Renal pelvis (tissue), 4 donors: ENCODE data around the gene HOXA13. TPM values are rescaled to one million over a fixed set of nuclear protein-coding genes. Genes with fewer than 3 reads are reported as not detected.

Source experiments
- DNase-seq: peaks from one replicate; pipeline ENCODE4 v3.0.0-alpha.2; 2013
- polyA plus RNA-seq, 3 donors: library from polyadenylated mRNA; unstranded; fragments of 120-200 nt; gene quantifications; one replicate each; pipeline ENCODE4 v1.2.1, GENCODE V29; 2013; ENCODE audit not compliant: insufficient read length in 3 of 3

HOXA13 gene
- polyA plus RNA-seq, 3 donors, result 0.03 TPM; not detected in 2

DNA sequence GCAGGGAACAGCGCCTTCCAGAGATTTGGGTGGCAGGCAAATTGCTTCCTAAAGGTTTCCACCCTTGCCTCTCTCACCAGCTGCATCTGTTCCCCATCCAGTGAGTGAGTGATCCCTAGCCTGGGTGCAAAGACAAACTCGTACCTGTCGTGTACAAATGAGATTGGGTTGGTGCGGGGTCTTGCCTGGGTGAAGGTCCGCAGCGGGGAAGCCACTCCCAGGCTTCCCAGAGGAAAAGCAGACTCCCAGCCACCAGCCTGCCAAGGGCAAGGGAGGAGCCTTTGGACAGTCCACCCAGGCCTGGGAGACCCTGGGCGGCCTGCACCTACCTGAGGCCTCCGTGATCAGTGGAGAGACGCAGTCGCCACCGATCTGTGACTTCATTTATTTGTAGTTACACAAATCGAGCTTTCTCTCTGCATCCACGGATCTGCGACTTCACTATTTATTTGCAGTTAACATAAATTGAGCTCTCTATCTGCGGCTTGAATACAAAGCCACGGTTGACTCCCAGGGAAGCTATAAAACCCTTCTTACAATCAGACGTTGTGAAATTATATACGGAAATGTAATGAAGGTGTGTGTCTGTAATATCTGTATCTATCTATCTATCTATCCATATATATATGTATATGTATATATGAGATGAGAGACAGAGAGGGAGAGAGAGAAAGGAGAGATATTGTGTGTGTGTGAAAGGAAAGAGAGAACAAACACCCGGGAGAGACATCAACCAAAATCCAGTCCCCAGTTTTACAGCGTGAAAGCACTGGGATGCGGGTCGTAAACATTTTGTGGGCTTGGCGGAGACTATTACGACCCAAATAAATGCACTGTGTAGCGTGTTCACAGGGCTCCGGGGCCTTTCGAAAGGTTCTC is 40.4 kb downstream of the HOXA13 start:
- no peak for DNase-seq

DNA sequence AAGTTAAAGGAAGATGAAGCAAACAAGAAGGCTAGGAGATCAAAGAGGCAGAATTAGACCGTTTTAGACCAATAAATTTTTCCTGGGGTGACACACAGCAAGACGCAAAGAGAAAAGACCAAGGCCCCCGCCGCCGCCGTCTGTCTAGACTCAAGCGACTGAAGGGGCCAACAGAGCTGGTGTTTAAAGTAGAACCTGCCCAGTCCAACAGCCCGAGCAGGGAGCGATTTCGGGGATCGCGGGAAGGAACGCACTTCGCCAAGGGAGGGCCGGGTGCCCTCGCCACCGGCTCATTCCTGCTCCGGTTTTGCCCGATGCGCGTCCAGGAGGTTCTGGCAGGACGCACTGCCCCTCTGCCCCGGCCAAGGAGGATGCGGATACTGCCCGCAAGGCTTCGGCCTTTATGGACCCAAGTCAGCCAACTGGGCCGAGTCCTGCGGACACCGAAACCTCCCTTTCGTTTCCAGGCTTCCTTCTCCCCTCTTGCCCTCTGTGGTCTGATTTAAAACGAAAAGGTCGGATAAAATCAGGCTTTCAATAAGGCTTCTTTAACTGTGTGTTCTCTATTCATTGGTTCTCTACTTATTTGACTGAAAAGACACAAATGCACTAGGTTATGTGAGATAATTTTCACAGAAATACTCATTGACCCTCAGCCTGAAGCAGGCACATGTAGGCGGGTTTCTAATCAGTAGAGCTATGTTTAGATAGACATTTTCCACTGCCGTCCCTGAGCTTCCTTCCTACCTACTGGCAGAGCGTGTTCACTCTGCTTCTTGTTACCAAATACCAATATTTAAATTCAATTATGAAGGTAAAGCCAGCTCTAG is 41.2 kb downstream of the HOXA13 start:
- DNase-seq, result no peak

DNA sequence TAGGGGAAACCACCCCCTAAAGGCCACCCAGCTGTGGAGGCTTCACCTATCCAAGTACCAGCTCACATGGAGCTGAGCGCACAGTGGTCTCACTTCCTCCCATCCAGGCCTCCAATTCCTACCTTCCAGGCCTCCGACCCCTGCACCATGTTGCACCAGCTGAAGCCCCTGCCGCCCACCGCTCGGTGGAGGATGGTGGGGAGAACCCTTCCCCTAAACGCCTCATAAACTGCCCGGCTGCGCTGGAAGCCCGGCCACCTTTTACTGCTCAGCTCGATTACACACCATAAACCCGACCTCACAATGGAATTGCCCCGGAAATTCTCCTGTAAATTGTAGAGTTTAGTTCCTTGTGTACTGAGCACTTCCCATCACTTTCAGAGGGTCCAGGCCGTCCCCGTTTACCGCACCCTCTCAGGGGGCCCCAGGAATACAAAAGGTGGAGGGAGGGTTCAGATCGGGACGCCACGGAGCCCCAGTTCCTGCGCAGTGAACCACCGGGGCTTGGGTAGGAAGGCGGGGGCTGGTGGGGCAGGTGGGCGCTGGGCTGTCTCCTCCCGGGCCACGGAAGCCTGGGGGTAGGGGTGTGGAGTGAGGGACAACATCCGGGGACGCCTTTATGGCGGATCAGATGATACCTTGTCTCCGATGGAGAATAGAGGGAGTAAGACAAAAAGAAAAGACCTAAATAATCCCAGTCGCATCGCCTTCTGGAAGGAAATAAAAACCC is 42.0 kb downstream of the HOXA13 start:
- DNase-seq, result no peak

DNA sequence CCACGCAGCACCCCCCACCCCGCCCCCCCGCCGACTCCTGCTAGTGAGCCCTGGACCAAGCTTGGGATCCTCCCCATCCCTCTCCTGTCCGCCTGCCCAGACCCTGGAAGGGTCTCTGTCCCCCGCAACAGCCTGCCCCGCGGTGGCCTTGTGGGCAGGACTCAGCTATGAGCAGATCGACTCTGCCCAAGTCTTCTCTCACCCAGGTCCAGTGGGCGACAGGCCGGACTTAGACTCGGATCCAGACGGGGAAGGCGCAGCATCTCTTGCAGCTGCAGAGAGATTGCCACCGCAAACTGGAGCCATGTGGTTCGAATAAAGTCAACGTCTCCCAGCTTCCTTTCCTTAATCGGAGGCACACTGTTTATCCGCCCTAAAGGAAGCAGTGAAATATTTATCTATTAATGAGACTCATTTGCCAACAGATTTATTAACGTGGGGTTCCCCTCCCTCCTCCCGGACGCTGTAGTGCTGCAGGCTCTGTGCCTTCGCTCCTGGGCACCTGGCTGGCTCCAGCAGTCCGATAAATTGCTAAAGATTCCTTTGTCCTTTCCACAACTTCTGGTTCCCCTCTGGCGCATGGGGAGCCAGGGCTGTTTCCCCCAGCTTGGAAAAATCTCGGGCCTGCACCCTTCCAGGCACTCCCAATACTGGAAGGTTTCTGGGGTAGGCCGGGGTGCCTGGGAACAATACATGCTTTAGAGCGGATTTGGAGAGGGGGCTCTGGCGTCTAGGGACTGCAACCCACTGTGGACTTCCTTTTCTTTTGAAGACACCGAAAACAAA is 42.8 kb downstream of the HOXA13 start:
- no peak for DNase-seq

DNA sequence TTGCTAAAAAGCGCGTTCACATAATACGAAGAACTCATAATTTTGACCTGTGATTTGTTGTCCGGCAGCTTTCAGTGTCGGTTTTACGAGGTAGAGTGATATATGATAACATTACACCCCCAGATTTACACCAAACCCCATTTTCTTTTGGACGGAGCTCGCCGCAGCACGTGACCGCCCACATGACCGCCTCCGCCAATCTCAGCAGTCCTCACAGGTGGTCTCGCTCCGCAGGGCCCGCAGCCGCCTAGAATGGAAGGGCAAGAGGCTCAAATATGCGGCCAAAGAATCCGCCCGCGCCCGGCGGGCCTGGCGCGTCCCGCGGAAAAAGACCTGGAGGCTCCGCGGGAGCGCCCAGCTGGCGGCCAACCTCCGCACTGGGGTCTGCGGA is 43.4 kb downstream of the HOXA13 start, which contains the start of gene HOXA7:
Gene HOXA7 (minus strand): TSS at position 168 of the 391 bp plus-strand sequence. CDS start 130 bp downstream, at position 38.
- DNase-seq, result peak; percentile 94

DNA sequence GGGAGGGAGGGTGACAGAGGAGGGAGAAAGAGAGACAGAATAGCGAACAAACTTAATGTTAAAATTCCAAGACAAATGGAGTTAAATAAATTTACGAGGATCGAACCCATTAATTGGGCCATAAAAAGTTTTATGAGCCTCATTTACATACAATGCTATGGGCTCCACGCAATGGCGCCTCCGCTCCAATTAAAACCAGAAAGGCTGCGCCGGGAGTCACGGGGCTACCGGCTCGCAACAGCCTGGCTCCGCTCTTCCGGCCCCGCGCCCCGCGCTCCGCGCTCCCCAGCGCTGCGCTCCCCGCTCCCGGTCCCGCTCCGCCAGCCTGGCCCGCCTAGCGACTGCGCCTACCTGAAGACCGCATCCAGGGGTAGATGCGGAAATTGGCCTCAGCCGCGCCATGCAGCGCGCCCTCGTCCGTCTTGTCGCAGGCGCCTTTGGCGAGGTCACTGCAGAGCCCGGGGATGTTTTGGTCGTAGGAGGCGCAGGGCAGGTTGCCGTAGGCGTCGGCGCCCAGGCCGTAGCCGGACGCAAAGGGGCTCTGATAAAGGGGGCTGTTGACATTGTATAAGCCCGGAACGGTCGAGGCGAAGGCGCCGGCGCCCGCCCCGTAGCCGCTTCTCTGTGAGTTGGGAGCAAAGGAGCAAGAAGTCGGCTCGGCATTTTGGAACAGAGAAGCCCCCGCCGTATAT is 43.9 kb downstream of the HOXA13 start:
- DNase-seq, result no peak

DNA sequence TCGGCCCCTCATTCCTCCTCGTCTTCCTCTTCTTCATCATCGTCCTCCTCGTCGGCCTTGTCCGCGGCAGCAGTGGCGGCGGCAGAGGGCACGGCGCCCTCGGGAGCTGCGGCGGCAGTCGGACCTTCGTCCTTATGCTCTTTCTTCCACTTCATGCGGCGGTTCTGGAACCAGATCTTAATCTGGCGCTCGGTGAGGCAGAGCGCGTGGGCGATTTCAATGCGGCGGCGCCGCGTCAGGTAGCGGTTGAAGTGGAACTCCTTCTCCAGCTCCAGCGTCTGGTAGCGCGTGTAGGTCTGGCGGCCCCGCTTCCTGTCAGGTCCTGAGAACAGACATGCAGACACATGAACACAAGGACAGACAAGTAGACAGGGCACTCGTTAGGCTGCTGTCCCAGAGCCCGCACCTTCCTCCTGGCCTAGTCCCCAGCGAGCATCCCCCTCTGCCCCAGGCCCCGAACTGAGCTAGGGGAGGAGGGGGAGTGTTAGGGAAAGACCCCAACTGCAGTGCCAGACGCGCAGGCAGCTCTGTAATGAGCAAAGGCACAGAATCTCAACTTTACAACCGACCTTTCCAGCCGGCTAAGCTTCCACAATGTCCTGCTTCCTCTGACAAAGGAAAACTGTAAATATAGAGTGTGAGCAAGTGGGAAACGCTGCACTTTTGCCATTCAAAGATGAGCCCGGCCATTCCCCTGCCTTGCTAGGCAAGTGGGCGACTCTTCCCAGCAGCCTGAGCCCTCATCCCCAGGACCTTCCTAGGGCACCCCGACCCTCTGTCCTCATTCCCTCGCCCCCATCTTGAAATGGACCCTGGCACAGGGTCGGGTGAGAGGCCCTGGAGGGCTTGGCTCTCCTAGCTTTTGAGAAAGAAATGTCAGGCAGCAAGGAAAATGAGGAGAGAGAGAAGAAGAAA is 44.7 kb downstream of the HOXA13 start:
- DNase-seq, result no peak

DNA sequence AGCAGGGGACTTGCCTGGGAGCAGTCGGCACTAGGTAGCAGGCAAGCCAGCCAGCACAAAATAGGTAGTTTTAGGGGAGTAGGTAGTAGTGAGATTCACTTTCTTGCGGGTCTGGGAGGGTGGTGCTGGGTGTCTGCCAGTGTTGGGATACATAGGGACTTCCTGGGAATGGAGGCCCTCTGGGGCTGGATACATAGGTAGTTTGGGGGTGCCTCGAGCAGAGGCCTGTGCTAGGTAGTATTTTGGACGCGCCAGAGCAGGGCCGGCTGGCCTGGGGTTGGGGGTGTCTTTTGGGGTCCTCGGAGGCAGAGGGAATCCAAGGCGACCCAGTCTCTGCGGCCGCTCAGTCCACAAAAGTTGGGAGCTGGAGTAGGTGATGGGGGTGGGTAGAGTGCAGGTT is 45.5 kb downstream of the HOXA13 start:
- no peak for DNase-seq

DNA sequence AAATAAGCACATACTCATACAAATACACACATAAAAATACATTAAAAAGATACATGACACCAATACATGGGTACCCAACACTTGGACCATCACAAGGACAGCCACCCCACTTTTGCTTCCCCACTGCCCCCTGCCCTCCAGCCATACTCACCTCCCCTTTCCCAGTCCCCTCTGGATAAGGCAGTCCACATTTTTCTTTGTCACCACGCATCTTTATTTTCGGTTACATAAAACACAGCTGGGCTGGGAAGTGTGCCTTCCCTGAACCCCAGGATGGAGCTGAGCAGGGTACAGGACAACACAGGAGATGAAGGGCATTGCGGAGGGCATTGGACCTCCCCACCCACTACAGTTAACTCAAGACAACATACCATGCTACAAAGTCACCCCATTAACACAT is 46.4 kb downstream of the HOXA13 start:
- no peak for DNase-seq

DNA sequence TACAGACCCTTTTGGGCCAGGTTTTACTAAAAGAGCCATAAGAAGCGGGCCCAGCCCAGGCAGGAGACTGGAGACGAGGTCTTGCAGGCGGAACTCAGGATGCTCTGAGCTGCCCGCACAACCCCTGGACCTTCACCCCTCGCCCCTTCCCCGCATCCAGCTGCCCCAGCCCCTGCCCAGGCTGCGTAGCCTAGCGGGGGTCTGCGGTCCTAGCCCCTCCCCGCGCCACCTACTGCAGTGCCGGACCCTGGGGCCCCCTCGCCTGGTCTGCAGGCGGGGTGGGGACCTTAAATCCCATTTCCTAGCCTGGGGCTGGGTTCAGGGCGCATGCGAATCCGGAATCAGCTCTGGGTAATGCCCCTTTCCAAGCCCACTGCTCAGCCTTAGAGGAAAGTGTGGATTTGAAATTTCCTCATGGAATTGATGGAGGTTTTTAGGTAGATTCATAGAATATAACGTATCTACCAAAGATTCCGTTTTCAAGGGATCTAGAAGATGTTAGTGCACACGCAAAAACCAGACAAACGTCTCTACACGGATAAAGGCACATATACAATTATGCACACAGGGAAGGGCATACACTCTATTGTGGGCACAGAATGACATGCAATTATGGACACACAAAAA is 47.0 kb downstream of the HOXA13 start:
- DNase-seq, result no peak

DNA sequence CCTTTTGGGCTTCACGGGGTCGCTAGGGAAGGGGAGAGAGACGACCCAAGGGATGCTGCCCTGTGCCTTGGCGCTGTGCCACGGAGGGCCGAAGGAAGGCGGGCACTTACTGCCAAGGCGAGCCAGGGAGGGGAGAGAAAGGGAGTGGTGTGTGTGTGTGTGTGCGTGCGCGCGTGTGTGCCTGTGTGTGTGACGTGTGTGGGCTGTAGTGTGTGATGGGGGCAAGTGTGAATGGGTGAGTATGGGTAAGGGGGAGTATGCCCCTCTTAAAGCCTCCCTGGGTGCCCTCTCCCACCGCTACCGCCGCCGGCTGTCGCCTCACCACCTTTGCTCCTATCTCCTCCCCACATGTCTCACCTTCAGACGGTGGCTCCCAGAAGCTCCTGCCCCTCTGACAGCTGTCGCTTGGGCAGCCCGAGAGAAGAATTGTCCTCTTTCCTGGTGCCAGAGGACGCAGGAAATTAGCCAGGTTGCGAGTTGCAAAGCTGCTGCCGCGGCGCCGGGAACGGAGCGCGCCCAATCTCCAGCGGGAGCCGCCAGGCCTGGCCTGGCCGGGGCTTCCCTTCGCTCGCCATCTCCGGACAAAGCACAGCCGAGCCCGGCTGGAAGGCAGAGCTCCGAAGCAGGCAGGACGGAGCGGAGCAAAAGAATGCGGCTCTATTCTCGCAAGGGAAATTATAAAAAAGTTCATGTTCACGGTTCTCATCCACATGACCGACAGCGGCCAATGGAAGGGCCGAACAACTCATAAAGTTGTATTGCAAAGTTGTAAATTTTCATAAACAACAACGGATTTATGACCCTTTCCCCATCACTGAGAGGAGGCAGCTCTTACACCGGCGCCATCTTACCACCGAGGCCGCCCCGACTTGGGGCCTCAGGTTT is 47.7 kb downstream of the HOXA13 start, which contains the start of gene HOXA3:
Gene HOXA3 (minus strand): TSS at position 653 of the 885 bp plus-strand sequence. CDS start 41,943 bp downstream, outside the sequence.
- DNase-seq, result peak; percentile 95

DNA sequence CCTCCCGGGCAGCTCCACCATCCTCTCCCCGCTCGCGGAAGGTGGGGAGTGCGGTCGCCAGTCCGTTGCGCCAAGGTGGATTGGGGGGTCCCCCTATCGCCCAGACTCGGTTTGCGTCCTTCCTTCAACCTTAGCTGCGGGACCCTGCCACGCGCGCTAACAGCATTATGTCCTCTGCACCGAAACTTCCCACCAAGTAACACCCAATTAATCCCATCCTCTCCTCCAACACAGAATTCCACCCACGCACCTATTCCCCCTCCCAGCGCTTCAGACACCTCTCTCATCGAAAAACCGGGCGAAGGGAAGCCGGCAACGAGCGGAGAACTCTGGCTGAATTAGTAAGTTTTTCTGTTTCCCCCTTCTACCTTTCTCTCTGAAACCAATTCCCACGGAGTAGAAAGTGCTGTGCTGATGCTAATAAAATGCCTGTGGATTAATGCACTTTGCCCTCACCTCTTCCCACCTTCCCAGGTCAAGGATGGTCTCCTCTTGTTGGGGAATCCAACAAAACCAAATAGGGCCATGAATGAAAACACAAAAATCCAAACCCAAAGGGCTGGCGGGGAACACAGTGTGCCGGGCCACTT is 48.5 kb downstream of the HOXA13 start:
- DNase-seq, result no peak

DNA sequence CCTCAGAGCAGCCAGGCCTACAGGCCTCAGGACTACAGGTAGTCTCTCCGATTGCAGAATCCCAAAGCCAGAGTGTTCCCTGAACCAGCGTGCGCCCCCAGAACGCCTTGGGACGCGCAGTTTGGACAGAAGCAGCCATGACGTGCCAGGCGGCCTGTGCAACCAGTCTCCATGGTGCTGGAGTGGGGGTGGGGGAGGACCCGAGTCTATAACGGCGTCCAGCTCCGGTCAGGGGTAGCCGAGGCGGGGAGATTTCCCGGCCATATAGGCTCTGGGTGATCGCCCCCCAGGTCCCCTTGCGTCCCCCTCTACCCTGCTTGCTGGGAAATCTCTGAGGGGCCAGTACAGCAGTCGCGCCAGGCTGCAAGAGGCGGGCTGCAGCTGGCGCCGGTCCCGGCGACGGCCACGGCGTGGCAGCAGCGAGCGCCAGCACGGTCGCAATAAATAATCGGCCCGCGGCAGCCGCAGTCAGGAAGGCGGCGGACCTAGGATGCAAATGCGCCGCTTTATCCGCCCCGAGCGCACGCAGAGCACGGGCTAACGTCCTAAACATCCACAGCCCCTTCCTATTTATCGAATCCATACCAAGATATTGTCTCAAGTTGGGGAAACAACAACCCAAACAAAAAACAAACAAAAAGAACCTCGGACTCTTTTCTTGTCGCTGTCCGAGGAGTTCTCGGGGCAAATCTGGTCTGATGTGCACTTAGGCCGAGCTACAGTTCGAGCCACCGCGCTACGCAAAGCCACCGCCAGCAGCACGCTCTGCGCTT is 49.1 kb downstream of the HOXA13 start:
- DNase-seq, result no peak

DNA sequence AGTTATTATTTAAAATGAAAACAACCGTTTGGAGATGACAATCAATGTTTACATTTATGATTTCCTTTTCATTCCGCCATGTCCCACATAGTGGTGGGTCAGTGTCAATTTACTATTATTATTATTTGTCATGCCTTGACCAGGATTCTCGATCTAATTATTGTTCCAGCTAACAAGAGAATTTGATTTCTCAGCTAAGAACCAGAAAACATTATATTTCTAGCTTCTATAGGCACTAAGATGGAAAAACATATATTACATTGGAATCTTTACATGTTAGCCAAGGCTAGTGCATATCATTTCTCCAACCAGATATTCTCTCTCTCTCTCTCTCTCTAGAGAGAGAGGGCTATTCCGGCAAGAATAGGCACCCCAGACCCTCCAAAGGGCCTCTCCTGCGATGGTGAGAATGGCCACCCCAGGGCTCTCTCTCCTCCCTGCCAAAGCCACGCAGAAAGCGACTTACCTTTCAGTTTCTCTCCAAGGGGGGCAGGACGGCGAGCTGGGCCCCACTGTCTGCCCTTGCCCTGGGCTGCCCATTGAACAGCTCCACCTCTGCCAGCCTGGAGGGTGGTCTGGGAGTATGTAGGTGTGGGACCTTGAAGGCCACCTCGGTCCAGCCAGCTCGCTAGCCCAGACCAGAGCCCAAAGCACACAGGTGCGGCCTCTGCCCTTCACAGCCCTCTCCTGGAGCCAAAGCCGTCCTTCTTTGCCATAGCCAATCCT is 49.9 kb downstream of the HOXA13 start:
- no peak for DNase-seq

DNA sequence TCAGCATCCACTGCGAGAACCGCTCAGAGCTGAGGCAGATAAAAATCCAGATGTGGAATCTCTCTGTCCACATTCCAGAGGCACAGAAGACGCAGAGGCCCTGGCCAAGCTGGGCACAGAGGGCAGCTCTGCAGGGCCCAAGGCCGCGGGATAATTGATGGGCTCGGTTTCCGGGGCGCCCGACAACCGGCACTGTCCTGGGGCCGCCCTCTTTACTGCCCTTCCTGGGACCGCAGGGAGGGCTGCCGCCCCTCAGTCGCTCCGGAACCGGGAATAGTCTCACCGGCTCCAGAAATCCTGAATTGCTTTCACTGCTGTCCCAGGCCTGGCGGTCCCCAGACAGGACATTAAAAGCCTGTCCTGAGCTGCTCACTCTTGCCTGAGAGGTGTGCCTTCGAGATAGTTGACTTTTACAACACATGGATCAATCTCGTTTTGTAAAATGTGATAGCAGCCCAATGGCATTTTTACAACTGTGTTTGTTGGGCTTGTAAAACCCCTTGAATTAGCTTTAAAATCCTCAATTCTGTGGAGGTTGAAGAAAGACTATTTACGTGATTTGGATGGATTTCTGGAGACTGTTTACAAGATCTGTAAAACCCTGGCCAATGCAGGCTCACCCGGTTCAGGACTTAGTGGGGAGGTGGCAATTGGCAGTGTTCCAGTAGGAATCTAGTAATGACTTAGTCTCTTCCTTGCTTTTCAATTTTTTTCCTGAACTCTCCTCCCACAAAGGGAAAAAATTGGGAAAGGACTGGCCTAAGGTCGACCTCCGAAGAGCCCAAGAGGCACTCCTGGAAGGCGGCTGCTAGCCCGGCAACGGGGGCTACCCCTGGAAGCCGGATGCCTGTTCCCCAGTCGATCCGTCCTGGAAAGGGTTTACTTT is 50.9 kb downstream of the HOXA13 start:
- DNase-seq, result no peak
